ENCODE data around the gene TFF1.

DNA sequence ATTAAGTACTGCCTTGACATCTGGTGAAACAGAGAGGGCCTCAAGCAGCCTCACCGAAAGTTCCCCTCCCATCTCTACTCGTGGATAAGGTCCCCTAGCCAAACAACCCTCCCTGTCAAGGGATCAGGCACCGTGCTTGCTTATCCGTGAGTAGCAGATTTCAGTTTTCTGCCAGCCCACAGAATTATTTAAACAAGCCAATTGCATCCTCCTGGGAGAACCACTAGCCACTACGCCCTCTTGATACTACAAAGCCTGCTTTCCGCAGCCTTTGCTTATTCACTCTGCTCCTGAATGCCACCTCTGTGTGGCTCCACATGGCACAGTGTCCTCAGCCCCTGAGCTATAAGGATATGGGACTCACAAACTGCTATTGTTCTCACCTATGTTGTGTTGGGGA lies 9.7 kb downstream of the TFF1 start:
- TF ChIP-seq POLR2A (IDR thresholded peaks at IDR 0.05; ENCODE audit: low read length) = no peak
- no peak for TF ChIP-seq GATA1 (IDR thresholded peaks at IDR 0.05; ENCODE audit: low read depth, low read length)

Measured in erythroblast (primary cell).